GM06990 (cell line): ENCODE data around the gene GUCA1C.

Experiments
- DNase-seq: peaks from one replicate; pipeline ENCODE4 v3.0.0-alpha.2; 2011; ENCODE audit not compliant: insufficient read length; ENCODE audit errors: extremely low read depth
- H3K27me3 ChIP-seq: replicated peaks from 2 replicates; pipeline ENCODE4 v1.6.0; 2011; ENCODE audit warnings: low read length; ENCODE audit not compliant: control insufficient read depth, insufficient read depth
- H3K36me3 ChIP-seq: 2 replicates; pipeline ENCODE4 v1.5.1; 2011; ENCODE audit warnings: low read length; ENCODE audit not compliant: control insufficient read depth, insufficient read depth
- H3K4me3 ChIP-seq: replicated peaks from 2 replicates; pipeline ENCODE4 v1.5.1; 2011; ENCODE audit warnings: low read depth, mild to moderate bottlenecking, control low read depth, low read length
- CTCF ChIP-seq: IDR thresholded peaks from 2 replicates; pipeline ENCODE4 v1.5.1; 2011; ENCODE audit warnings: low read length, control low read depth, mild to moderate bottlenecking, inconsistent platforms; ENCODE audit not compliant: insufficient read depth, poor library complexity, severe bottlenecking

Gene GUCA1C

GRCh38 chr3:108951820-108952501 lies 1.7 kb downstream of the GUCA1C start:
- no peak for DNase-seq
- TF ChIP-seq CTCF, result no peak
- Histone ChIP-seq H3K36me3 (no peaks in the 10 kb centered on the region), H3K27me3 (no peaks in the 10 kb centered on the region), H3K4me3 (no peak overlapping the region)

DNA sequence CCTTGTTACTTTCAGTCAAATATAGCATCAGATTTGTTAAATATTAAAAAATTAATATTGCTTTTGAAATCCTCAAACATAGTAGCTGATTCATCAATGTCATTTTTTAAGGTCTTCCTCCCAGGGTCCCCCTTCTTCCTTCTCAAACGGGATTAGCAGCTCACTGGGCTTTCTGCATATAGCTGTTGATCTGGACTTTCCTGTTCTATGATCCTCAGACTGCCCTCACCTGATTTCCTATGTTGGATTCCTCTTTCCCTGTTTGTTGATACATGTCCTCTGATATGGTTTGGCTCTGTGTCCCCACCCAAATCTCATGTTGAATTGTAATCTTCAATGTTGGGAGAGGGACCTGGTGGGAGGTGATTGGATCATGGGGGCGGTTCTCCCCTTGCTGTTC lies 5.8 kb downstream of the GUCA1C start:
- Histone ChIP-seq H3K36me3 (no peaks in the 10 kb centered on the region), H3K4me3 (no peak overlapping the region), H3K27me3 (no peaks in the 10 kb centered on the region)
- TF ChIP-seq CTCF, result no peak
- DNase-seq, result no peak

GRCh38 chr3:108946292-108947285 lies 7.1 kb downstream of the GUCA1C start:
- no peak for TF ChIP-seq CTCF
- no peaks in the 10 kb centered on the region for H3K36me3 ChIP-seq
- no peak overlapping the region for H3K4me3 ChIP-seq
- H3K27me3 ChIP-seq, result no peaks in the 10 kb centered on the region
- DNase-seq, result no peak

DNA sequence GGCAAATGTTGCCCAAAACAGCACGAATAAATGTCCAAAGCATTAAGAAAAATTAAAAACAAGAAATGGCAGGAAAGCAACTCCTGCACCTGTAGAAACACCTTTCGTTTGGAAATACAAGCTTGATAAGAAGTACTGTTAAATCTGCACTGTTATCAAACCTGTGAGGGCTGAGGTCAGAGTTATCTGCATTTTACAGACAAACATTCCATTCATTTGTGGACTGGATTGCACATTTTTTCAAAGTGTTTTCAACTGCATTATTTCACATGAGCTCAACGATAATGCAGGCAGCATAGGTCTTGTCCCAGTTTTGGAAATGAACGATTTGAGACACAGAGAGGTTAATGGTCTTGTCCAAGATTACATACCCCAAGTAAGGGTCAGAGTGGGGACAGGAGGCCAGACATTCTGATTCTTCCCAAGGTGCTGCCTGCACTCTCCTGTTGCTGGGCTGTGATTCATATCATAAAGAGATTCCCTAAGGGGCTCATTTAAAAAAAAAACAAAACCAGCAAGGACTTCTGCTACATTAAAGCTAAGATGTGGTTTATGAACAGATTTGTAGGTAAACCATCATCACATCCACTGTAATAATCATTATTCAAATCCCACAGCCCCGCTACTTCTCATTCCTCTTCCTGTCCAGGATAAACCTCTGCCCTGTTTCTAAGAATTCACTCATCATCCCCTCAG lies 13.0 kb downstream of the GUCA1C start:
- no peak for DNase-seq
- Histone ChIP-seq H3K27me3 (no peaks in the 10 kb centered on the region; the same call in 1 of the 2 replicates), H3K4me3 (no peak overlapping the region), H3K36me3 (no peaks in the 10 kb centered on the region)
- TF ChIP-seq CTCF, result no peak

DNA sequence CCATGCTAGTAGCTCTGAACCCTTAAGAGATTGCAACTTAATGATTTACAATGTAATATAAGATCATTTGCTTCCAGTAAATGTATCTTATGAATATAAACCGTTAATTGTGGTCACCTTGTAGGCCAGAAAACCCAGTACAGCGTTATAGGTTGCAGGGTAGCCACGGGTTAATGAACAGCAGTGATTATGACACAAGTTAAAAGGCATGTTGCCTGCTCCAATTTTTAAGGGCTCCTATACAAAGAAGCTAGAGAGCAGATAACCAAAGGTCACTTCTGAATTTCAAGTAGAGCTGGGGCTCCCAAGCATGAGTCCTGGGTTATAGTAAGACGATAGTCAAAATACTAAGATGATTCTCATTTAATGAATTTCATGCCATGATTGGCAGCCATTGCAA lies 13.5 kb downstream of the GUCA1C start:
- DNase-seq, result no peak
- no peaks in the 10 kb centered on the region for H3K36me3 ChIP-seq
- H3K27me3 ChIP-seq, result no peaks in the 10 kb centered on the region; the same call in 1 of the 2 replicates
- no peak for TF ChIP-seq CTCF
- no peak overlapping the region for H3K4me3 ChIP-seq
